Inflammatory macrophage (primary cell): Measurements from ENCODE around the gene ARL5C.
"Not testable (repeated sequence)": the region's sequence is repeated elsewhere in the genome, so short reads cannot be mapped to it uniquely, and the experiment has no call there.

Experiments used
- DNase-seq, 2 donors: peaks; one replicate each; pipeline ENCODE4 v3.0.0-alpha.2; 2020 to 2022

The ARL5C gene

DNA sequence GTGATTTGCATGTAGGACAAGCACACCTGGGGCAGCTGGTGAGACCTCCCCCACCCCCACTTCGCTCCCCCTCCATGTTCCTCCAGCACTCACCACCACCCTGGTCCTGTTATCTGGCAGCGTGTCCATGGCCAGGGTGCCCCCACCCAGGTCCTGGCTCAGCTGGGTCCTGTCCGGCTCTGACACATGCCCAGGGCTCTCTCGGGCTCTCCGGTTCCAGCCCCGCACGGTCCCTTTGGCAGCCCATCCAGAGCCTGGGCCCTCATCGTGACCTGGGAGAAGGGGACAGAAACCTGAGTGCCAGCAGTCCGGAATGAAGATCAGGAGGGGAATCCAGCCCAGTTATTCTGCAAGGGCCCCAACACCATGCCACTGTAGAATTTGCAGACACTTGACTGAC lies 26.4 kb downstream of the ARL5C start:
- no peak for DNase-seq

DNA sequence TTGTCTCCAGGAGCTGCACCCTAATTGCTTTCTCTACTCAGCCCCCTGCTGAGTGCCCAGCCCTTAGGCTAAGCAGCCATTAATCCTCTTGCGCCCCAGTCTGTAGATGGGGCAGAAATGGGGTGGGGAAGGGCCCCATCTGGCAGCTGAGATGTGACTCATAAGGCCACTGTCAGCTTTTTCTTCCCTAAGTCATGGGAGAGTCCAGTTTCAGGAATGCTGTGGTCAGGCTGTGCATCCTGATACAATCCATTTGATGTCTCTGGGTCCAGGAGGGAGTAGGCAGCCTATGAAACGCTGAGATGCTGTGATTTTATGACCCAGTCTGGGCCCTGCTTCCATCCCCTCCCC lies 26.8 kb downstream of the ARL5C start:
- DNase-seq, result no peak

DNA sequence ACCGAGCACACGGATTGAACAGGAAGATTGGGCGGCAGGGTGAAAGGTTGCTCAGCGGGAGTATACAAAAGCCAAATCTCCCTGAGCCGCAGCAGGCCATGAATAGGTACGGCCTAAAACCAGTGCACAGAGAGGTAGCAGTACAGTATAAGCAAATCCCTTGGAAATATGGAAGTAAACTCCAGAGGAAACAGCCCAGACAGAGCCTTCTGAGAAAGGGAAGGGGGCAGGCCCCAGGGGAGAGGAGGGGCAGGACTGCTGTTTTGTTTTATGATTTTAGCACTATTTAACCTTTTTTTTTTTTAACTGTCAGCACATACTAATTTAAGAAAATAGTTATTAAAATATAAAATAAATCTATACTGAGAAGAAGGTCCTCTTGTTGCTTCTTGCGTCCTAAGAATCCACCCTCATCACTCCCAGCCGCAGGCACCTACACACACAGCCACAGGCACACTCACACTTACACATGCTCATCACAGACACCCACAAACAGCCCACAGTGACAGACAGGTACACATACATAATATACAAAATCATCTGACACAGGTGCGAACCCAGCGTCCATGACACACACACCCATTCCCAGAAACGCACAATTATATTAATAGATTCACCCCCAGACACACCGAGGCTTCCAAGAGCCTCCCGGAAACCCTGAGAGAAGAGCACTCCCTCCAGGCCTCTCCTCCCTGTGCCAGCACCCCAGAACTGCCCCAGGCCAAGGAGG lies 27.4 kb downstream of the ARL5C start:
- no peak for DNase-seq

DNA sequence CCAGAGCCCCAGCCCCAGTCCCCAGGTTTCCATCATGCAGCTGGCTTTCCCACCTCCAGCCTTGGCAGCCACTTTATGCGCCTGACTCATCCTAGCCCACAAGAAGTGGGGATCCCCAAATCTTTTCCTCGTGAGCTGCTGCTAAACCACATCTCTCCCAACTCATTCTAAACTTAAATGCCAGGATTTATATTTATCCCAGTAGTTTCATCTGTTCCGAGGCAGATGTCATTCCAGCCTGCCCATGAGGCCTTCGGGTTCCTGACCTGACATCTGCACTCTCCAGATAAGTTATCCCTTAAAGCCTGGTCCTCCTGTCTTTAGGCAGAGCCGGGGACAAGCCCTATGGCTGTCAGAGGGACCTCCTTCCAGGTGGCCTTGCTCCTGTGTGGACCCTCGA lies 31.1 kb downstream of the ARL5C start:
- DNase-seq, result no peak

DNA sequence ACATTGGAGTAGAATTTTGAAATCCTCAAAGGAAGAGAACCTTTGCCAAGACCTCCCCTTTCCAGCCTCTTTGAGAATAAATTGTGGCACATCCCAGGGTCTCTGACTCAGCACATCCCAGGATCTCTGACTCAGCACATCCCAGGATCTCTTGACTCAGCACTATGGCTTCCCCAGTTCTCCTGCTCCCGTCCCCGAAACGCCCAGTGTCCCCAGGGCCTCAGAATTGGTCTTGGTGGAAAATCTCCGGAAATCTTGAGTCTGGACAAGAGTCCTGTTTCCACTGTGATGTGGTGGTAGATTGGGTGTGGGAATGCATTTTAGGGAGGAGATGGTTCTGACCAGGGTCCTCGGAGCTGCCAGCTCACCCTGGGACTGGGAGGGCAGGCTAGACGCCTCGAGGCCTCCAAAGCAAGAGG lies 33.8 kb downstream of the ARL5C start:
- DNase-seq, result no peak

DNA sequence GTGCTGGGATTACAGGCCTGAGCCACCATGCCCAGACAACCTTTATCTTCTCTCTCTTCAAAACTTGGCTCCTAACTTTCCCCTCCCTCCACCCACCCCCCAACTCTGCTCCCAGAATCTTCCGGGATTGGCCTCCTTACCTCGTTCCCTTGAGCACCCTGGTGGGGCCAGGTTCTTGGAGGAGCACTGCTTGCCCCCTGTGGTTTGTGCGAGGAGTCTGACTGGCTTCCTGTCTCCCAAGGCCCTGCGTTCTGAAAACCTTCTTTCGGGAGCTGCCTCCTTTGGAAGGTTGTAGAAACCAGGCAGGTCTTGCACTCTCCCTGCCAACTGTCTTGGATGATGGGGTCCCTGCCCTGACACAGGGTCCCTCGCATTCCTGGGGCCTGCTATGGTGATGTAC lies 34.3 kb downstream of the ARL5C start:
- no peak for DNase-seq

DNA sequence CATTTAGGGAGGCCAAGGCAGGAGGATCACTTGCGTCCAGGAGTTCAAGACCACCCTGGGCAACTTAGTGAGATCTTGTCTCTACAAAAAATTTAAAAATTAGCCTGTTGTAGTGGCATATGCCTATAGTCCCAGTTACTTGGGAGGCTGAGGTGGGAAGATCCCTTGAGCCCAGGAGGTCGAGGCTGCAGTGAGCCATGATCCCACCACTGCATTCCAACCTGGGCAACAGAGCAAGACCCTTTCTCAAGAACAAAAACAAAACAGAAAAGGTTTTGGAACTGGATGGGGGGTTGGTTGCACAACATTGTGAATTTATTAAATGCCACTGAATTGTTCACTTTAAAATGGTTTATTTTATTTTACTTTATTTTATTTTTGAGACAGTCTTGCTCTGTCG lies 35.8 kb downstream of the ARL5C start:
- no peak for DNase-seq

DNA sequence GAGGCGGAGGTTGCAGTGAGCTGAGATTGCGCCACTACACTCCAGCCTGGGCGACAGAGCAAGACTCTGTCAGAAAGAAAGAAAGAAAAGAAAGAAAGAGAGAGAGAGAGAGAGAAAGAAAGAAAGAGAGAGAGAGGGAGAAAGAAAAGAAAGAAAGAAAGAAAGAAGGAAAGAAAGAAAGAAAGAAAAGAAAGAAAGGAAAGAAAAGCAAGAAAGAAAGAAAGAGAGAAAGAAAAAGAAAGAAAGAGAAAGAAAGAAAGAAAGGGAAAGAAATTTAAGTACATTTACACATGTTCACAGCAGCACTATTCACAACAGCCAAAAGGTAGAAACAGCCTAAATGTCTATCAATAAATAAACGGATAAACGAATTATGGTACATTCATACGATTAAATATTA lies 36.4 kb downstream of the ARL5C start:
- not testable (repeated sequence) for DNase-seq

DNA sequence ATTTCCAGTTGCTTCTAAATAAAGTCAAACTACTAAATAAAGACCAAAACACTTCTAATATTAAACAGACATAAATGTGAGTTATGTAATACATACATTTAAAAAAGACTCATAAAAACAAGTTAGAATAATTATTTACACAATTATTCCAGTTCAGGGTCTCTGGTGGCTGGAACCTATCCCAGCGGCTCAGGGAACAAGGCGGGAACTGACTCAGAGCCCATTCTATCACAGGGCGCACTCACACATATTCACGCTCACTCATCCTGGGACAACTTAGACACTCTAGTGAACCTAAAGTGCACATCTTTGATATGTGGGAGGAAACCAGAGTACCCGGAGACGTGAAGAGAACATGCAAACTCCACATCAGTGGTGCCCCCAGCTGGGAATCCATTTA lies 39.5 kb downstream of the ARL5C start:
- no peak for DNase-seq

DNA sequence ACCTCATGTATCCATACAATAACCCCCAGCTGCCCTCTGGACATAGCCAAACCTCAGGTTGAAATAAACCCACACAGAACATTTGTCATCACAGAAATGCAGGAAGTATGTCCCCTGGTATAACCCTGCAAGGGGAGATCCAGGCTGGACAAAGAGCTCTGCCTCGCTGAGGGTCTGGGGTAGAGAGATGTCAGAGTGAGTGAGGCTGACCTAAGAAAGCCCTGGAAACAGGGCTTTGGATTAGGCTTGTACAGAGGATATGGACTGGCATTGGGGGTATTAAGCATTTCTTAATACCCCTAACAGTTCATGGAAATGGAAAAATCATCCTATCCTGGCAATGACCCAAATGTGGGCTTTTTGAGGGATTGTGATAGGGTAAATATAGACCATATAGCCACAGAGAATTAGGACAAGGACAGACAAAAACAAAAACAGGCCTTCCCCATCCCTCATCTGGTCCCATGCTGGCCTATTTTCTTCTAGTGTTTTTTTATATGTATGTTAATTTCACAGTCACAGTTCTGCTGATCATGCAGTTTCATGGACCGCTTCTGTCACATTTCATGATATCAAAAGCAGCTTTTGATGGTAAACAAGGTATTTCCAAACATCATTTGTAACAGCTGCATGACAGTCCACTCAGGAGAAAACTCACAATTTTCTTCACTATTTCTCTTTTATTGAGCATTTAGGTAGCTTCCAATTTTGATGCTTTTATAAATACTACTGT lies 40.7 kb downstream of the ARL5C start:
- no peak for DNase-seq

DNA sequence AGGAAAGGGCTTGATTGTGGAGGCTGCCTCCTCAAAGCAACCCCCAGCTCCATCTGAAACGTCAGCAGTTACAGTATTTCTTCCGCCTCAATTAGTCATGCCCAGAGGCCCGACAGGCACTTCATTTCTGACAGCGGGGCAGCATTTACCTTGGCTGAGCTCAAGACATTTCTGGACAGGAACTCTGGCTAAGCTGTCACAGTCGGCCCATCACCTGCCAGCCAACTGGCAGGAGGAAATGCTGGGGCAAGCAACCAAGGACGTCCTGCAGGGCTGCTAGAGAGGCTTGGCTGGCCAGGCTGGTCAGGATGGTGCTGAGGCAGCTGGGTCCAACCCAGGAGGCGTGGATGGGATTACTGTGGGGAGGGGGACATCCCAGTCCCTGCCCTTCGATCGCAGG lies 42.3 kb downstream of the ARL5C start:
- DNase-seq, result no peak

DNA sequence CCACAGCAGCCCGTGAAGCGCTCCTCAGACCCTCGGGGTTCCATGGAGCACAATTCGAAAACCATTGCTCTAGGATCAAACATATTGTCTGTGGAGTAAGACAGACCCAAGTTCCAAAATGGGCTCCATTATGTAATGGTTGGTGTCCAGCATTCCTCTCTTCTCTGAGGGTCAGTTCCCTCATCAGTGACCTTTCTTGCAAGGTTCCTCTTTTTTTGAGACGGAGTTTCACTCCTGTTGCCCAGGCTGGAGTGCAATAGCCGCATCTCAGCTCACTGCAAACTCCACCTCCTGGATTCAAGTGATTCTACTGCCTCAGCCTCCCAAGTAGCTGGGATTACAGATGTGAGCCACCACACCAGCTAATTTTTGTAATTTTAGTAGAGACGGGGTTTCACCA lies 43.0 kb downstream of the ARL5C start:
- peak; percentile 48 to 60 for DNase-seq

DNA sequence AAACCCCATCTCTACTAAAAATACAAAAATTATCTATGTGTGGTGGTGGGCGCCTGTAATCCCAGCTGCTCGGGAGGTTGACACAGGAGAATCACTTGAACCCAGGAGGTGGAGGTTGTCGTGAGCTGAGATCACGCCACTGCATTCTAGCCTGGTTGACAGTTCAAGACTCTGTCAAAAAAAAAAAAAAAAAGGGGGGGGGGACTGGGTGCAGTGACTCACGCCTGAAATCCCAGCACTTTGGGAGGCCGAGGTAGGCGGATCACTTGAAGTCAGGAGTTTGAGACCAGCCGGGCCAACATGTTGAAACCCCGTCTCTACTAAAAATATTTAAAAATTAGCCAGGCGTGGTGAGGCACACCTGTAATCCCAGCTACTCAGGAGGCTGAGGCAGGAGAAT lies 44.0 kb downstream of the ARL5C start:
- DNase-seq, result not testable (repeated sequence)

DNA sequence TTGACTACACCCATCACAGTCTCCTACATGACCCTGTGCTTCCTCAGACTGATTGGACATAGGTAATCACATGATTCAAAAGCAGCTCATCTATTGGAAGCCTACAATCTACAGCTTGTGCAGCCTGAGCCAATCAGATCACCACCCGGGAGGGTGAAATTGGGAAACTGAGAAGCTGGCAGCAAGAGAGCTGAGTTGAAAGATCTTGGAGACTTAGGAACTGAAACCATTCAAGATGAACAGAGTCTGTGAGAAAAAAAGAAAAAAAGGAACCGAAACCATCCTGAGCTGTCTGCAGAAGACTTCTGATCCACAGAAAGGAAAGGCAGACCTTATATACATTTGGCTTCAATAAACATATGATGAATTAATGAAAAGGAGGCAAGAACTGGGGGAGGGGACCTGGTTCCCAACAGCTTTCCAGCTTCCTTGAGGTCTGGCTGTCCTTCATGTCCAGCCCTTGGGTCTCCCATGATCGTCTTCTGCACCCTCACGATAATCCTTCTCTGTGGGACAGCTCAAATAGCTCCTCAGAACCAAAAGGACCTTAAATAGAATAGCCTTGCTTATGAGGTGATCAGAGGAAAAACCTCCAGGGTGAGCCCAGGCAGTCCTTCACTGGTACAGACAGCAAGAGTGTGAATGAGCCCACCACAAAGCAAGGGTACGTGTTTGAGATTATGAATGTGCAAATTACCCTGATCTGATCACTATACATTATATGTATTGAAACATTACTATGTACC lies 47.1 kb downstream of the ARL5C start:
- peak; percentile 72 to 92 for DNase-seq

DNA sequence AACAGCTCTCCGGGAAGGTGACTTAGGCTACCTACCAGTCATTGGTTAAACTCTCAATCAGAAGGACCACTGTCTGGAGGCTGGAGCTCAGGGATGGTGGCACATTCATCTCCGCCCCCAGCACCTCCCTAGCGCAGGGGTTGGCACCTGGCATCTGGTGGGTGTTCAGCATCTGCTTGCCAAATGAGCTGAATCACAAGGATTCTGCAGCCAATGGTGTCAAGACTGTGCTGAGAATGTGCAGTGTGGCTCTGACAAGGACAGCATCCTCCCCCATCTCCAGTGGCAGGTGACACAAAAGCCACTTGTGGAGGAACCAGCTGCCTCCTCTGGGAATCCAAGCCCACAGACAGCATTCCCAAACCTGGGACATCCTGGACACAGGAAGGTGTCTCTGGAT lies 49.7 kb downstream of the ARL5C start:
- no peak for DNase-seq

DNA sequence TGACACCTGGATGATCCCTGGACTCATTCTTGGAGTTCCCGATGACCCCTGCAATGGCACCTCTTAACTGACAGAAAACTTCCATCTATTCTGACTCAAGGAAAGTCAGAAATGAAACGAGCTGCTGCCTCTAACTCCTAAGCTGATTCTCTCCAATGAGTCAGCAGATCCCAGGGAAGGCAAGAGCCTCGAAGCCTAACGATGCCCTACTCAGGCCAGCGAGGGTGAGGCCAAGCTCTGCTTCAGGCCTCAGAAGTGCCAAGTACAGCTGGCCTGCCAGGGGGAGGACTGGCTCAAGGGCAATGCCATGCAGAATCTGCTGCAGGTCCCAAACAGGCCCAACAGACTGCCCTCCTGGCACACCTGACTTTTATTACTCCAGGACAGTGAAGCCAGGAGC lies 50.8 kb downstream of the ARL5C start:
- DNase-seq, result no peak

DNA sequence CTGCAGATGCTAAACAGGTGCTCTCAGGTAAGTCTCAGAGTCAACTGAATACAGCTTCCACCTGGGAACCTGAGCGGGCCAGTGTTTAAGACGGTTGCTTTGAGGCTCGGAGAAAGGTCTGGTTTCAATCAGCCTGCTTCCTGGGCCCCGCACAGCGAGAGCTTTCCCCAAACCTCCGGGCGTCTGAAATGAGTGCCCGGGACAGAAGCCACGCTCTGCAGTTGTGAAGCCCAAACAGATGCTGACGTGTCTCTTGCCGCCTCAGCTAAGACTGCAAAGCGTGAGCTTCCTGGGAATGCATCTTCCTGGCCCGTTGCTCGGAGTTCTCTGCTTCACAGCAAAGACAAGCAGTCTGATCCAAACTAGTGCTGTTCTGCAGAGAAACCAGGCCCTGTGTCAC lies 51.2 kb downstream of the ARL5C start:
- no peak for DNase-seq

DNA sequence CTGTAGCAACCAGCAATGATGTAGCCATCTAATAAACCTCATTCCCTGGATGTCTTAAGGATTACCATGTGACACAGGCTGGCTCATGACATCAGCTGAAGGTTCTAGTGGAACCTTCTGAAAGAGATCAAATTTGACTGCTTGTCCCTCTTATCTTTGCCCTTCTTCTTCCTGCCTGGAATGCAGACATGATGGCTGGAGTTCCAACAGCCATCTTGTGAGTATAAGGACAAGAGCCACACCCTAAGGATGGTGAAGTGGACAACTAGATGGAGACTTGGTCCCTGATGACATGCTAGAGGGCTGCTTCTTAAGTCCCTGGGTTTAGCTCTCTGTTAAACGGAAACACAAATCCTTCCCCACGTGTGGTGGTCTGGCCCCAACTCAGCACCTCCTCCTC lies 52.1 kb downstream of the ARL5C start:
- no peak for DNase-seq

DNA sequence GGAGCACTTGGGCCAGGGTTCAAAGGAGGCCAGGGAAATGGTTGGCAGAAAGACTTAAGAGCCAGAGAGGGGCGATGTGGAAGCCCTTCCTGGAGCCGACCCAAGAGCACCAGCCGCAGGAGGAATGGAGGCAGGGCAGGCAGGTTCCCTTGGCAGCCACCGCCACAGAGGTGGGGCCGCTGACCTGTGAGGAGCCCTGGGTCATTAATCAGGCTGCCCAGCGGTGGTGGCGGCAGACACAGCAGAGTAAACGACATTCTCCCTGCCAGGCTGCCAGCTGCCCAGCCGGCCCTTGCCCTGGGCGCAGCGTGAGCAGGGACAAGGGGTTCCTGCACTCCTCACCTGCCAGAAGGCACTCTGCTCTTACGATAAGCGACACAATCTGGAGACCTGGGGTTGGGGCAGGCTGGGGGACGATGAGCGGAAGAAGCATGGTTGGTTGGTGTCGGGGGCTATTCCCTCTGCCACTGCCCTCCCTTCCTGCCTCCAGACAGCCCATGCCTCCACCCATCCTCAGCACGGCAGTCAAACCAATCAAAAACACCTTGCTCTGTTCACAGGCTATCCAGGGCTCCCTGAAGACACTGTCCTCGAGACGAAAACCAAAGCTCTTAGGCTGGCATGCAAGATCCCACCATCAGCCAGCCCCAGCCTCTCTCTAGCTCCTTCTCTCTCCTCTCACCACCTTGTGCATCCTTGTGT lies 55.4 kb downstream of the ARL5C start:
- DNase-seq, result no peak

DNA sequence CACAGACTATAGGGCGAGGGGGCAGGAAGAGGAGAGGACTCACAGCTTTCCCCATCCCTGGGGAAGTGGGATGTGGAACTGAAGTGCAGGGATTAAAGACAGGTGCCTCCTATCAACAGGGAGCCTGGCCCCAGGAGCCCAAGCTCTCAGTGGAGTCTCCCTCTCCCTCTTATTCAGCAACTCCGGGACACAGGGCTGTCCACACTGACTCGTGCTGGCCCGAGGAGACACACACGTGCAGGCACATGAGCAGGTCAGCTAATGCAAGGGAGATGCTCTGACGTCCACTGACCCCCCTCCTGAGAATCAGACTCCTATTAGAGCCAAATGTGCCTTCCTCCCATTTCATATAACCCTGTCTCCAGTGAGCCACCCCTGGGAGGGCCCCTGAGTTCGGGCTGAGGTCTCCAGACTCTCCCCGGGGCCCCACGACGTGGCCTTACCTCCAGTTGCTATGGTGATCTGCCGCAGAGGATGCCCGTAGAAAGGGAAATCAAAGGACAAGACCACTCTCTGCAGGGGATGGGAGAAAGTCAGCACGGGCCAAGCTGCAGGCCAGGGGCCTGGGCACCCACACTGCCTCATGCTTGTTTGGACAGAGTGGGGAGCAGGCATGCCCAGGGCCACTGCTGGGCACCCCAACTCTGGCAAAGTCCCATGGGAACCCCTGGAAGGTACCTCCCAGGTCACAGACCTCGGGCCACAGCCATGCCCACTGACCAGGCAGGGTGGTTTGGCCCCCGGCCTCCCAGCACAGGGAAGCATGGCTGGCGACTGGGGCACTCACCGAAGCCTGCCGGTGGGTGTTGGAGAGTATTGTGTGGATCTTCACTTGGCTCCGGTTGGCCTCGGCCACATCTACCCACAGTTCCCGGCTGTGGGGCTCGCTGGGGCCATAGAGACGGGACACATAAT lies 57.2 kb downstream of the ARL5C start:
- no peak for DNase-seq

DNA sequence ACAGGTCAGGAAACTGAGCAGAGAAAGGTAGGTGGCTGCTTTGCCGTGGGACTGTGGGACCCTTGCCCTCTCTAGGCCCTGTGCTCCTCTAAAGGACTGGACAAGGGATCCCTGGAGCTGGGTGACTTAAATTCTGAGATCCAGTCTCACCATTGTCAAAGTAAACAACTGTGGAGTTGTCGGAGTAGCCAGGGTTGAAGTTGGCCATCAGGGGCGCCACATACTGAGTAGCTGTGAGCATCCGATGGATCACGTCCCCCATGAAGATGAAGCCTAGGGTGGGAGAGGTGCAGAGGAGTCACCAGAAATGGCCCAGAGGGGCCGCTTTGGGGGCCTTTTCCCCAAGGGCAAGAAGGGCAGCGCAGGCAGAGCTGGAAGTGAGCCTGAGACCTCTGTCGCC lies 58.0 kb downstream of the ARL5C start:
- no peak for DNase-seq

DNA sequence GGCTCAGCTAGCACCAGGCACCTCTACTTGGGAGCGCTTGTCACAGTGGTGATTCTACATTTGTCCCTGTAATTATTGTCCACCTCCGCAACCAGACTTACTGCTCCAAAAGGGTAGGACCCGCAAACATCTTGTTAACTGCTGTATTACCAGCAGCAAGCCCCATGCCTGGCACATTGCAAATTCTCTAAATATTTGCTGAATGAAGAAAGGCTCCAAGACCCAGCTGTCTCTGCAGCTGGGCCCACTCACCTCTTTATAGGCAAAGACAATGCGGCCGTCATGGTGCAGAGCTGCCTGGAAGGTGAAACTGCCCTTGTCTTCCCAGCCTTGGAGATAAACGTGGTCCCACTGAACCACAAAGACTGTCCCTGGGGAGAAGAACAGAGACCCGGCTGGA lies 58.8 kb downstream of the ARL5C start:
- no peak for DNase-seq
